ENCODE measurements around the gene TMEFF2.

The TMEFF2 gene

DNA sequence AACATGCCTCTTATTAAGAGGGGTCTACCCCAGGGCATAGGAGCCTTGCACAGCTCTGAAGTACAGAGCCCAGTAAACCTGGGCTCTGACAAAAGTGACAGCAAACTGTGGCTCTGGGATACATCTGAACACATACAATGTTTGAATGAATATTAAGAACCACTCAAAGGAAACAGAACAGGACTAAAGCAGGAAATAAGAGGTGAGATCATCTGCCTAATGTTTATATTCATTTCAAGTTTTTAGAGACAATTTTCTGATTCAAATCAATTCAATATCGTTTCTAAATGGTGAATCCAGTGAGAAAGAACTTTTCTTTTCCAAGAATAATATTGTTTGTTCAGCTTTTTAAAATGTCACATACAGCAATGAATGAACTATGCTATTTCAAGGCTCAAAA, 211.1 kb downstream of the TMEFF2 start:
- no peaks in the 10 kb centered on the region for H3K79me2 ChIP-seq (ENCODE audit: insufficient read depth, low read length)
- H3K4me3 ChIP-seq (ENCODE audit: low read length, poor library complexity, severe bottlenecking) = no peak overlapping the region
- H3K36me3 ChIP-seq (ENCODE audit: insufficient read depth, low read length) = no peaks in the 10 kb centered on the region
- no peaks in the 10 kb centered on the region for H3F3A ChIP-seq (ENCODE audit: low read depth)
- TF ChIP-seq EZH2phosphoT487 (IDR thresholded peaks at IDR 0.05; ENCODE audit: borderline replicate concordance) = no peak
- TF ChIP-seq, protein P1, sequence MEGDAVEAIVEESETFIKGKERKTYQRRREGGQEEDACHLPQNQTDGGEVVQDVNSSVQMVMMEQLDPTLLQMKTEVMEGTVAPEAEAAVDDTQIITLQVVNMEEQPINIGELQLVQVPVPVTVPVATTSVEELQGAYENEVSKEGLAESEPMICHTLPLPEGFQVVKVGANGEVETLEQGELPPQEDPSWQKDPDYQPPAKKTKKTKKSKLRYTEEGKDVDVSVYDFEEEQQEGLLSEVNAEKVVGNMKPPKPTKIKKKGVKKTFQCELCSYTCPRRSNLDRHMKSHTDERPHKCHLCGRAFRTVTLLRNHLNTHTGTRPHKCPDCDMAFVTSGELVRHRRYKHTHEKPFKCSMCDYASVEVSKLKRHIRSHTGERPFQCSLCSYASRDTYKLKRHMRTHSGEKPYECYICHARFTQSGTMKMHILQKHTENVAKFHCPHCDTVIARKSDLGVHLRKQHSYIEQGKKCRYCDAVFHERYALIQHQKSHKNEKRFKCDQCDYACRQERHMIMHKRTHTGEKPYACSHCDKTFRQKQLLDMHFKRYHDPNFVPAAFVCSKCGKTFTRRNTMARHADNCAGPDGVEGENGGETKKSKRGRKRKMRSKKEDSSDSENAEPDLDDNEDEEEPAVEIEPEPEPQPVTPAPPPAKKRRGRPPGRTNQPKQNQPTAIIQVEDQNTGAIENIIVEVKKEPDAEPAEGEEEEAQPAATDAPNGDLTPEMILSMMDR (conservative IDR thresholded peaks at IDR 0.05; ENCODE audit: low read length) = no peak
- H3K9me2 ChIP-seq (replicated peaks; ENCODE audit: low read depth, low read length) = no peaks in the 10 kb centered on the region
- no peak overlapping the region for H3K9ac ChIP-seq (ENCODE audit: low read depth, low read length, poor library complexity, severe bottlenecking)
- H3K9me3 ChIP-seq (ENCODE audit: insufficient read depth, low read depth, low read length) = no peaks in the 10 kb centered on the region
- no peaks in the 10 kb centered on the region for H4K20me1 ChIP-seq (ENCODE audit: insufficient read depth, low read length, poor library complexity, severe bottlenecking)
- H3K27me3 ChIP-seq (ENCODE audit: insufficient read depth, low read length, poor library complexity, severe bottlenecking) = no peaks in the 10 kb centered on the region
- peaks cover 6% of the 10 kb centered on the region for H3K4me1 ChIP-seq (ENCODE audit: insufficient read depth, low read length, poor library complexity, severe bottlenecking)
- no peak overlapping the region for H2AFZ ChIP-seq (ENCODE audit: low read length)
- no peak overlapping the region for H3K4me2 ChIP-seq (ENCODE audit: low read depth, low read length, poor library complexity, severe bottlenecking)

DNA sequence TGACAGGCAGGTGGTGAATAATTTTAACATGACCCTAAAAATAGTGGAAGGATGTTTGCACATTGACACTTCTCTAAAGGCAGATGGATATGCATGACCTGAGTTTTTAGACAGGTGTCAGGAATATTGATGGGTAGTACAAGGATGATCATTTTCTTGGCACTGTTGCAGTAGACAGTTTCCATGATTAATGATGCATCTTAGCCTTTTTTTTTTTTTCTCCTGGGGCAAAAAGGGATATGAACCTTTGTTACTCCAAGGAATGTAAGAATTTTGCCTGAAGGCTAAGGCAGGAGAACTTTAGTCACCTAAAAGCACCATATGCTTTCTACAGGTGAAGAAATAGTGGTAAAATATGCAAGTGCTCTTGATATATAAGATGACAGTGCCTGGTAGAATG, 211.5 kb downstream of the TMEFF2 start:
- Histone ChIP-seq H3K27me3 (ENCODE audit: insufficient read depth, low read length, poor library complexity, severe bottlenecking) (no peaks in the 10 kb centered on the region), H3K9ac (ENCODE audit: low read depth, low read length, poor library complexity, severe bottlenecking) (no peak overlapping the region), H3K9me2 (replicated peaks; ENCODE audit: low read depth, low read length) (no peaks in the 10 kb centered on the region), H3K4me2 (ENCODE audit: low read depth, low read length, poor library complexity, severe bottlenecking) (no peak overlapping the region), H3K79me2 (ENCODE audit: insufficient read depth, low read length) (no peaks in the 10 kb centered on the region), H4K20me1 (ENCODE audit: insufficient read depth, low read length, poor library complexity, severe bottlenecking) (no peaks in the 10 kb centered on the region), H3F3A (ENCODE audit: low read depth) (no peaks in the 10 kb centered on the region), H3K36me3 (ENCODE audit: insufficient read depth, low read length) (no peaks in the 10 kb centered on the region), H3K9me3 (ENCODE audit: insufficient read depth, low read depth, low read length) (no peaks in the 10 kb centered on the region), H3K4me3 (ENCODE audit: low read length, poor library complexity, severe bottlenecking) (no peak overlapping the region), H3K4me1 (ENCODE audit: insufficient read depth, low read length, poor library complexity, severe bottlenecking) (peaks cover 6% of the 10 kb centered on the region), H2AFZ (ENCODE audit: low read length) (no peak overlapping the region)
- no peak for TF ChIP-seq EZH2phosphoT487 (IDR thresholded peaks at IDR 0.05; ENCODE audit: borderline replicate concordance)
- TF ChIP-seq, protein P1 (conservative IDR thresholded peaks at IDR 0.05; ENCODE audit: low read length) = no peak

DNA sequence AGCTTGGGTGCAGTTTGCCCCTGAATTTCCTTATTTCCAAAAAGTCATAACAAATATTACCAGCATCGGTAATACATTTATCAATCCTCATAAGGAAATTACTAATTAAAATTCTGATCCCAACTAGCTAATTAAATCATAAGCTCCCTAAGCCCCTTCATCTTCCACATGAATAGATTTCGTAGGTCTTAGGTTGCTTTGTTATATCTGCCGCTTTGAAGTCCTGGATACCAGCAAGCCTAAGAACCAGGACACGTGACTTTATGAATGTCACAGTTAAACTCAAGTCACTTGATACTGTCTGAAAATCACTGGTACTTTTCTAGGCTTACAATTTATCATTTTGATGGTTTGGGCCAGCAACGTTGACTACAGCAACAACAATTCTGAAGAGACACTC, 213.0 kb downstream of the TMEFF2 start:
- H3F3A ChIP-seq (ENCODE audit: low read depth) = no peaks in the 10 kb centered on the region
- H3K36me3 ChIP-seq (ENCODE audit: insufficient read depth, low read length) = no peaks in the 10 kb centered on the region
- no peaks in the 10 kb centered on the region for H4K20me1 ChIP-seq (ENCODE audit: insufficient read depth, low read length, poor library complexity, severe bottlenecking)
- no peaks in the 10 kb centered on the region for H3K79me2 ChIP-seq (ENCODE audit: insufficient read depth, low read length)
- no peaks in the 10 kb centered on the region for H3K27me3 ChIP-seq (ENCODE audit: insufficient read depth, low read length, poor library complexity, severe bottlenecking)
- no peak overlapping the region for H3K4me3 ChIP-seq (ENCODE audit: low read length, poor library complexity, severe bottlenecking)
- H3K9ac ChIP-seq (ENCODE audit: low read depth, low read length, poor library complexity, severe bottlenecking) = no peak overlapping the region
- no peaks in the 10 kb centered on the region for H3K9me3 ChIP-seq (ENCODE audit: insufficient read depth, low read depth, low read length)
- H3K9me2 ChIP-seq (replicated peaks; ENCODE audit: low read depth, low read length) = no peaks in the 10 kb centered on the region
- TF ChIP-seq EZH2phosphoT487 (IDR thresholded peaks at IDR 0.05; ENCODE audit: borderline replicate concordance) = no peak
- TF ChIP-seq, protein P1 (conservative IDR thresholded peaks at IDR 0.05; ENCODE audit: low read length) = no peak
- no peak overlapping the region for H2AFZ ChIP-seq (ENCODE audit: low read length)
- H3K4me2 ChIP-seq (ENCODE audit: low read depth, low read length, poor library complexity, severe bottlenecking) = no peak overlapping the region
- H3K4me1 ChIP-seq (ENCODE audit: insufficient read depth, low read length, poor library complexity, severe bottlenecking) = peaks cover 6% of the 10 kb centered on the region

All from Loucy (cell line).